Measurements from ENCODE around the gene OSBPL8.
"Not testable (repeated sequence)": the region's sequence is repeated elsewhere in the genome, so short reads cannot be mapped to it uniquely, and the experiment has no call there.

The OSBPL8 gene

DNA sequence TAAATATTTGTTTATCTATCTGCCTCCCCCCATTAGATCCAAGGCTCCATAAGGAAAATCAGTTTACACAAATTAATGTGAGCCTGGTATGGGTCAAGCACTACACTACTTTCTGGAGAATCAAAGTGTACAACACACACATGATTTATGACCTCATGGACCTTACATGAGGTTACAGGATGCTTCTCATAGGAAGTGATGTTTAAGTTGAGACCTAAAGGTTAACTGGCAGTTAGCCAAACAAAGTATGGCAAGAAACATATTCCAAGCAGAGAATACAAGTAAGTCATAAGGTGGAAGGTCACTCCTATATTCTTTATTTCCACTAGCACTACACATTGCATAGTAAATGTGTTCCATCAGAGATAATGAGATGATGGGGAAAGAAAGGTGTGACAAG lies 39.2 kb downstream of the OSBPL8 start:
- no peak for DNase-seq

DNA sequence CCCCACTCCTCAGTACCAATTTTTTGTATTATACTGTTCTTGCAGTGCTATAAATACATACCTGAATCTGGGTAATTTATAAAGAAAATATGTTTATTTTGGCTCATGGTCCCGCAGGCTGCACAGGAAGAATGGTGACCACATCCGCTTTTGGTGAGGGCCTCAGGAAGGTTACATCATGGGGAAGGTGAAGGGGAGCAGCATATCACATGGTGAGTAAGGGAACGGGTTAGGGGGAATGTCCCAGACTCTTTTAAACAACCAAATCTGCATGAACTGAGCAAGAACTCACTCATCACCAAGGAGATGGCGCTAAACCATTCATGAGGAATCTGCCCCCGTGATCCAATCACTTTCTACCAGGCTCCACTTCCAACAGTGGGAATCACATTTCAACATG lies 40.0 kb downstream of the OSBPL8 start:
- DNase-seq = no peak

DNA sequence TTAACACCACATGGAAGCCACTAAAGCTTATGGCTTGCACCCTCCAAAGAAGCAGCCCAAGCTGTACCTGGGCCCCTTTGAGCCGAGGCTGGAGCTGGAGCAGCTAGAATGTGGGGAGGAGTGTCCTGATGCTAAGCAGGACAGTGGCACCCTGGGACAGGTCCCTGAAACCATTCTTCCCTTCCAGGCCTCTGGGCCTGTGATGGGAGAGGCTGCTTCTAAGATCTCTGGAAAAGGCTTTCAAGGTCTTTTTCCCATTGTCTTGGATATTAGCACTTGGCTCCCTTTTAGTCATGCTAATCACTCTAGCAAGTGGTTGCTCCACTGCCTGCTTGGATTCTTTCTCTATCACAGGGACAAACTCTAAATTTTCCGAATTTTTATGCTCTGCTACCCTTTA lies 40.9 kb downstream of the OSBPL8 start:
- no peak for DNase-seq

DNA sequence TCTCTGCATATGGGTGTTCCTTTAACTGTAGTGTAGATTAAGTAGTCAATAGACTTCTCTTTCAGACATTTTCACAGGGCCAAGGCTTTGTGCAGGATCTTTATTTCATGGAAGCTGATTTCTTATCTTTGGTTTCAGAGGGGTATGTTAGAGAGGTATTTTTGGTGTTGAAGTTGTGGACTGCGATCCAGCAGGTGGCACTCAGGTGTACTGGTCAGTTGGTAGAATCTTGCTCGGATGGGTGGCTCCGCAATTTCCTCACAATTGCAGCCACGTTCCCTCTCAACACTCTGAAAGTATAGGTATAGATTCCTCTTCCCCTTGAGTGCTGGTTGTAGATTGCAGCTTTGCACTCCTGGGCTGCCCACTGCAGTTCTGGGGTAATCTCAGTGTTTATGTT lies 44.3 kb downstream of the OSBPL8 start:
- no peak for DNase-seq

DNA sequence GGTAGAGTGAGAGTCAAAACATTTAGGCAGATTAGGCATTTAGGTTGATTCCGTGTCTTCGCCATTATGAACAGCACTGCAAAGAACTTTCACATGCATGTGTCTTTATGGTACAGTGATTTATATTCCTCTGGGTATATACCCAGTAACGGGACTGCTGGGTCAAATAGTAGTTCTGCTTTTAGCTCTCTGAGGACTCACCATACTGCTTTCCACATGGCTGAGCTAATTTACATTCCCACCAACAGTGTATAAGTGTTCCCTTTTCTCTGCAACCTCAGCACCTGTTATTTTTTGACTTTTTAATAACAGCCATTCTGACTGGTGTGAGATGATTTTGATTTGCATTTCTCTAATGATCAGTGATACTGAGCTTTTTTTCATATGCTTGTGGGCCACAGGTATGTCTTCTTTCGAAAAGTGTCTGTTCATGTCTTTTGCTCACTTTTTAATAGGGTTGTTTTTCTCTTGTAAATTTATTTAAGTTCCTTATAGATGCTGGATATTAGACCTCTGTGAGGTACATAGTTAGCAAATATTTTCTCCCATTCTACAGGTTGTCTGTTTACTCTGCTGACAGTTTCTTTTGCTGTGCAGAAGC lies 48.4 kb downstream of the OSBPL8 start:
- DNase-seq = not testable (repeated sequence)

DNA sequence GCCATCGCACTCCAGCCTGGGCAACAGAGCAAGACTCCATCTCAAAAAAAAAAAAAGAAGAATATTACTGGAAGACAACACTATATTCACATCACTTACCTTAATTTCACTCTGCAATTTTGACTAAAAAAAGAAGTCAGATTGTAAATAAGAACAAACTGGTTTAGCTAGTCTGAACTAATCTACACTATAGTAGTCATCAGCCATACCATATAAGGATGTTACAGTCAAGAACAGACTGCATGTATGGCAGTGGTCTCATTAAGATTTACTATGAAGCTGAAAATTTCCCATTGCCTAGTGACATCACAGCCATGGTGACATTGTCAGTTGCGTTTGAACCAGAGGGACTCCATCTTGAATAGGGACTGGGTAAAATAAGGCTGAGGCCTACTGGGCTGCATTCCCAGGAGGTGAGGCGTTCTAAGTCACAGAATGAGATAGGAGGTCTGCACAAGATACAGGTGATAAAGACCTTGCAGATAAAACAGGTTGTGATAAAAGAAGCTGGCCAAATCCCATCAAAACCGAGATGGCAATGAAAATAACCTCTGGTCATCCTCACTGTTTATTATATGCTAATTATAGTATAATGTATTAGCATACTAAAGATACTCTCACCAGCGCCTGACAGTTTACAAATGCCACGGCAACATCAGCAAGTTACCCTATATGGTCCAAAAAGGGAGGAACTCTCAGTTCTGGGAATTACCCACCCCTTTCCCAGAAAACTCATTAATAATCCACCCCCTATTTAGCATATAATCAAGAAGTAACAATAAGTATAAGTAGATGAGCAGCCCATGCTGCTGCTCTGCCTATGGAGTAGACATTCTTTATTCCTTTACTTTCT lies 51.2 kb downstream of the OSBPL8 start:
- no peak for DNase-seq

DNA sequence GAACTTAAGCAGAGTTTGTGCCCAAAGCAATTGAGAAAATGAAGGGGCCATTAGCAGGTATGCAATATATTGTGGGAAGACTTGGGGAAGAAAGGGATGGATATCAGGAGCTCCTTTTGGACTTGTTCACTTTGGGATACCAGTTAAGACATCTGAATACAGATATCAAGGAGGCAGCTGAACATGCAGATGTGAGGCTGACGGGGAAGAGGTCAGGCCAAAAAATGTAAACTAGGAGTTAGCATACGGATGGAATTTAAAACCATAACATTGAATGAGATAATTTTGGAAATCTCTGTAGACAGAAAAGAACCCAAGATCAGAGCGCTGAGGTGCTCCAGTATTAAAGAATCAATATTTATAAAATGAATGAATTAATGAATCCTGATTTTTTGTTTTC lies 53.4 kb downstream of the OSBPL8 start:
- DNase-seq = no peak

DNA sequence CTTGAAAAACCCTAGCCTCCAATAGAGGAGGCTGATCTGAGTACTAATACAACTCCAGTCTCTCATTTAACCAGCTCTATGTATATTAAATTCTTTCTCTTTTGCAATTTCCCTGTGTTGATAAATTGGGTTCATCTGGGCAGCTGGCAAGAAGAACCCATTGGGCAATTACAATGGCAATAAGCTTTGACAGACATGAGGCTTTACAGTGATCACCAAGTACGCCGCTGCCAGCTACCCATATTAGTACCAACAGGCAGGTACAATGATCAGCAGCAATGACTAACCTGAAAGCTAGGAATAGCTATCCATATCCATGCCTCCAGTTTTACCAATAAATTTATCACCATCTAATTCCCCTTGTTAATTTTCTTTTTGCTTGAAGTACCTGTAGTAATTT lies 54.5 kb downstream of the OSBPL8 start:
- no peak for DNase-seq

DNA sequence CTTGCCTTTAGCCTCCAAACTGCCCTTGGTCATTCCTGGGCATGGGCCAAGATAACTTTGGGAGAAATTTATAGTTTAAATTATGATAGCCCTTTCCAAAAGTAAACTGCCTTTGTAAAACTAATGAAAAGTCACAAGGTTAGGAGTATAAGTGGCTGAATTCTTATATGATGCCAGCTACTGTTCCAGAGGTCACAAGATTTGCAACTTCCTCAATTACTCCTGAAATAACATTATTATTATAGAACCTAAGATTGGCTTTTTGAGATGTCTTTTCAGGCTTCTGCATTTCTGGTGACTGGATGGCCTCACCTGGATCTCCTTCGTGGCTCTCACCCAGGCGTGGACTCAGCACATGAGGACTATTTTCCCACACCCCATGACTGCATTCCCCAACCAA lies 55.0 kb downstream of the OSBPL8 start:
- no peak for DNase-seq

DNA sequence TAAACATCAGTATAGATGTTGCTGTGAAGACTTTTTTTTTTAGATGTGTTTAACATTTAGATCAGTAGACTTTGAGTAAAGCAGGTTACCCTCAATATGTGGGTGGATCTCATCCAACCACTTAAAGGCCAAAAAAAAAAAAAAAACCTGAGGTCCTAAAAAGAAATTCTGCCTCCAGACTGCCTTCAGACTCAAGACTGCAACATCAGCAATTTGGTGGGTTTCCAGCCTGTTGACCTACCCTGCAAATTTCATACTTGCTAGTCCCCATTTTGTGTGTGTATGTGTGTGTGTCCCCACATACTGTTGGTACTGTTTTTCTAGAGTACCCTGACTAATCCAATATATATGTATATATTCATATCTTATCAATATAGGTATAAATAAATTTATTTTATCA lies 55.6 kb downstream of the OSBPL8 start:
- DNase-seq = no peak

DNA sequence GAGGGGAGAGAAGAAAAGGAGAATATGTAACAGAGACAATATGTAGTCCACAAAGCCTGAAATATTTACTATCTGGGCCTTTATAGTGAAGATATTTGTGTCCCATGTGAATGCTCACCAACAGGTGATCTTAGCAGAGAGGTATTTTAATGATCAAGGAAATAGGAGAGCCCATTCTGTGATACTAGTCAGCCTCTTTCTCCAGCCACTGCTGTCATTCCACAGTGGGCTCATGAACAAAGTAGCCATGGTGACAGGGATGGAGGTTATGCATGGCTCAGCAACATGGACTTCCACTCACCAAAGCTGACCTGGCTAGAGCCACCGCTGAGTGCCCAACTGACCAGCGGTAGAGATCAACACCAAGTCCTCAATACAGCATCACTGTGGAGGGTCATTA lies 58.2 kb downstream of the OSBPL8 start:
- DNase-seq = no peak

DNA sequence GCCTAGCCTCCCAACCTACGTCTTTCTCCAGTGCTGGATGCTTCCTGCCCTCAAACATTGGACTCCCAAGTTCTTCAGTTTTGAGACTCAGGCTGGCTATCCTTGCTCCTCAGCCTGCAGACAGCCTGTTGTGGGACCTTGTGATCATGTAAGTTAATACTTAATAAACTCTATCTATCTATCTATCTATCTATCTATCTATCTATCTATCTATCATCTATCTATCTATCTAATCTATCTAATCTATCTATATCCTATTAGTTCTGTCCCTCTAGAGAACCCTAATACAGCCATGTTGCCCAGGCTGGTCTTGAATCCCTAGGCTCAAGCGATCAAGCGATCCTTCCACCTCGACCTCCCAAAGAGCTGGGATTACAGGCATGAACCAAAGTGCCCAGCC lies 60.4 kb downstream of the OSBPL8 start:
- DNase-seq = not testable (repeated sequence)

DNA sequence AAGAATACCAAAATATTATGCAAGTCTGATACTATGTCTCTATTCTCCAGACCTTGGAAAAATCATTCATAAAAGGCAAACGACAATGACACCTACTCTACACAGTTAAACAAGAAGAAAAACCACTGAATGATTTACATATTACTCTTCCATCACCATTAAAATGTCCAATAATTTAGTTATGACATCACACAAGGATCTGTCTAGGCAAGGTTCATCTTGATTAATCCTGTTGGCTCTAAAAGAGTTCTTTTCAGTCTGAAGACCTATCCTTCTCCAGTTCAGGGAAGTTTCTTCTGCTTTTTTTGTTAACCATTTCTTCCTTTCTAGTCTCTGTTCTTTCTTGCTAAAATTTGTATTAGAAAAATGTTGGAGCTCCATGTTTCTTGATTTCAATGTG lies 64.0 kb downstream of the OSBPL8 start:
- DNase-seq = no peak

DNA sequence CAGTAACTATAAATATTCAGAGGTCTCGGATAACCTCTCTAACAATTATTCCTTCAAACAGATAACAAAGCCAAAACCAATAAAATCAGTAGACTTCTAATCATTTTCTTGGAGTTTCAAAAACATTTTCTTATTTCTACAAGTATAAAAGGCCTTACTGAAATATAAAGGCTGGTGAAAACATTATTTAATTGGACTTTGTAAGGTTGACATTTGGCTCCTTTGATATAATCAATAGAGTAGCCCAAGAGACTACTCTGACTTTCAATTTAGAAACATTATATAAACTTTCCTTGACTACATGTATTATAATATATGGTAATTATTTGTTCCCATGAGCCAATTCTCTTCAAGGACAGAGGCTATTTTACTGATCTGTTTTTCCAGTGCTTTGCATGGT lies 68.3 kb downstream of the OSBPL8 start:
- DNase-seq = no peak

DNA sequence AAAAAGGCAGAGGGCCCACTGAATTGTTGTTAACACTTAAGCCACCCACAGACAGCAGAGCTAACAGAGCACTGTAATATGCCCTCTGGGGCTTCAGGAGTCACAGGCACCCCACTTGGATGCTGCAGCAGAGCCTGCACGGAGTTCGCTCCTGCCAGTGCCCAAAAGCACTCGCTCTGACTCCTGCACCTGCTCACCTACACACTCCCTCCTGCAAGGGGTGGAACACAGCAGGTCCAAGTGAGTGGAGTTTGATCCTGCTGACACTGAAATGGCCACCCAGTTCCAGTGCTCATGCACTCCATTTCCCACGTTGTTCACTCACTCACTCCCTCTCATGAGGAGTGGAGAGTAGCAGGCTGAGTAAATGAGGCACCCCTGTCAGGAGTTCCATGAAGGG lies 68.8 kb downstream of the OSBPL8 start:
- DNase-seq = no peak

DNA sequence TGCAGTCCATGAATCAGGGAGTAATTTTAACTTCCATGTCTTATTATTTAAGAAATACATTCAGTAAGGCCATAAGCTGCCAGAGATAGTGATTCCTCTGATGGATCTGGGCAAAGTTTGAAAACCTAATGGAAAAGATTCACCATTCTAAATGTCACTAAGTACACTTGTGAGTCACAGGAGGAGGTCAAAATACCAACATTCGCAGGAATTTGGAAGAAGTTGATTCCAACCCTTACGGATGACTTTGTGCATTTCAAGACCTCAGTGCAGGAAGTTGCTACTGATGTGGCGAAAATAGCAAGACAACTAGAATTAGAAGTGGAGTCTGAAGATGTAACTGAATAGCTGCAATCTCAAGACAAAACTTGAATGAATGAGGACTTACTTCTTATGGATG lies 69.8 kb downstream of the OSBPL8 start:
- DNase-seq = no peak

DNA sequence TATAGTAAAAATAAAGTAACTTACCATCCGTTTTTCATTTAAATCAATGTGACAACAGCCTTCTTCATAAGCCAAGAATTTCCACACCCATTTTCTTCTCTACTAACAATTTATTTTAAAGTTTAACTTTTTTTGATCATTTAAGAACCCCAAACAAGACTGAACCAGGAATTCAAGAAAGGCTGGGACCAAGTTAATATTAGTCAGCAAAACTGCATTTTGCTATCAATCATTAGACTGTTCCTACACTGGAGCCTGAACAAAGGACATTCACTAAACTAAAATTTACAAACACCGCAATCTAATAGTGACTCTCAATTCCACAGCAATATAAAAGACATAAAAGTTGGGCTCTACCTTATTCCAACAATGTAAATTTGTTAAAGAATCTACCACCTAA lies 73.6 kb downstream of the OSBPL8 start:
- no peak for DNase-seq

DNA sequence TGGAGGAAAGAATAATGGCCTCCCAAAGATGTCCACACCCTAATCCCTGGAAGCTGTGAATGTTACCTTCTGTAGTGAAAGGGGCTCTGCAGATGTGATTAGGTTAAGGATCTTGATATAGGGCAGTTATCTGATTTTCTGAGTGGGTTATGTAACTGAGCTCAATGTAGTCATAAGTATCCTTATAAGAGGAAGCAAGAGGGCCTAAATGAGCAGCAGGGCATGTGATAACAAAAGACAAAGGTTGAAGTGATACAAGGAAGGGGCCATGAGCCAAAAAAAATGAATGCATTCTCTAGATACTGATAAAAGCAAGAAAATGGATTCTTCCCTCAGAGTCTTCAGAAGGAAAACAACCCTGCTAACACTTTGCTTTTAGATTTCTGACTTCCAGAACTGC lies 78.8 kb downstream of the OSBPL8 start:
- DNase-seq = no peak

DNA sequence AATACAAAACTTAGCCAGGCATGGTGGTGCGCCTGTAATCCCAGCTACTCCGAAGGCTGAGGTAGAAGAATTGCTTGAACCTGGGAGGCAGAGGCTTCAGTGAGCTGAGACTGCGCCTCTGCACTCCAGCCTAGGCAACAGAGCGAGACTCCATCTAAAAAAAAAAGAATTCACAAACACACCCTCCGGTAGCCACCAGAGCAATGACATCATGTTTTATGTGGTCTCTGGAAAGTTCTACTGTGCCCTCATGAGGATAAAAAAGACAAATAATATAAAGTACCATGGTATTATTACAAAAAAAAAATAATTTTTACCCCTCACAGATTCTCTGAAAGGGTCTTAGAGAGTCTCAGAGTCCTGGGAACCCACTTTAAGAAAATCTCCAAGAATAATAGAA lies 81.5 kb downstream of the OSBPL8 start:
- no peak for DNase-seq

DNA sequence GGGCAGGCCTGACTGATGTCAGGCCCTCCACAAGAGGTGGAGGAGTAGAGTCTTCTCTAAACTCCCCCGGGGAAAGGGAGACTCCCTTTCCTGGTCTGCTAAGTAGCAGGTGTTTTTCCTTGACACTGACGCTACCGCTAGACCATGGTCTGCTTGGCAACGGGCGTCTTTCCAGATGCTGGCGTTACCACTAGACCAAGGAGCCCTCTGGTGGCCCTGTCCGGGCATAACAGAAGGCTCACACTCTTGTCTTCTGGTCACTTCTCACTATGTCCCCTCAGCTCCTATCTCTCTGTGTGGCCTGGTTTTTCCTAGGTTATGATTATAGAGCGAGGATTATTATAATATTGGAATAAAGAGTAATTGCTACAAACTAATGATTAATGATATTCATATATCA lies 86.7 kb downstream of the OSBPL8 start:
- not testable (repeated sequence) for DNase-seq

DNA sequence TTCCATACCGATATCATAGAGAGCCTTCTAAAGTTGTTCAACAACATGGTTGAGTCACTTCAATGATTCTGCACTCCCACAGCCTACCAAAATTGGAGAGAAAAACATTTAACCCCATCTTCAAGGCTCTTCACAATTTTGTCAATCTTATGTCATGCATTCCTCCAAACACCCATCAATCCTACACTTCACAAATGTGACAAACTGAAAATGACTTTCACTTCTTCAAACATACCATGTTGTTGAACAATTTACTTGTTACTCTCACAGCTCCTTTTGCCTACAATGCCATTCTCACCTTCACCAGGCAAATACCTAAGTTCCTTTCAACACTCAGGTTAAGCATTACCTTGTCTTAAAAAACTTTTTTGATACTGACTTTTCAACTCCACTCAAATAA lies 88.0 kb downstream of the OSBPL8 start:
- DNase-seq = no peak

DNA sequence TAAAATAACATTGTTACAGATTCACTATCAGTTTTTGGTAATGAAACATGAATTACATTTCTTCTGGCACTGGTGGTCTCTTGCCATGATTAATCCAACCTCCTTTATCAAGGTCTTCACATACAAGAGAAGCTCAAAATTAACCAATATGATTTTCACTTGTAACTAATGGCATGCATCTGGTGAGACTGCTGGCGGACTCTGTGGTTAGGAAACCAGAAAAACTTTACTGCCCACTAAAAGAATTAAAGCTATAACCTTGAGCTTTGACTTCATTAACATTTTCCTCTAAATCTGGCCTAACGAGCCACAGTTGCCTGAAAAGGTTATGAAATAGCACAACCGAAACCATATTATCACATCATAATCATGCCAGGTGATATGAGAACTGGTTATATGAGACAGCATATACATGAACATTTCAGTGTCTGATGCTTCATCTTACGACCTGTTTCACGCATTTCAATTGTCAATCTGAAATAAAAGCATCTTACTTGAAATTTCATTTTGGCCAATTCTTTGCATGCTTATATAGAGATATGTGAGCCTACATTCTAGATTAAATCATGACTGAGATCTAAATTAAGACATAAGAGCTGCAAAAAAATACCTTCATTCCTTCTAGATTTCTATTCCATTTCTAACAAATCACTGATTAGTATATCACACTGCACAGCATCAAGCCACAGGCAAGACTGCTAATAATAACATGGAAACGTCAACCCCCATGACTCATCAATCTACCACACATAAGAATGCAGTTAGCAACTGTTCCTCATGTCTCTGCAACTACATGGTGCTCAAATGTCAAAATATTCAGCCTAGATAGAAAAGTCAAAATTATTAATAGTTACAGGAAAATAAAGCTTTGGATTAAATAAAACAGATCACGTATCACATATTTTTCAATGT lies 89.3 kb downstream of the OSBPL8 start:
- DNase-seq = no peak

DNA sequence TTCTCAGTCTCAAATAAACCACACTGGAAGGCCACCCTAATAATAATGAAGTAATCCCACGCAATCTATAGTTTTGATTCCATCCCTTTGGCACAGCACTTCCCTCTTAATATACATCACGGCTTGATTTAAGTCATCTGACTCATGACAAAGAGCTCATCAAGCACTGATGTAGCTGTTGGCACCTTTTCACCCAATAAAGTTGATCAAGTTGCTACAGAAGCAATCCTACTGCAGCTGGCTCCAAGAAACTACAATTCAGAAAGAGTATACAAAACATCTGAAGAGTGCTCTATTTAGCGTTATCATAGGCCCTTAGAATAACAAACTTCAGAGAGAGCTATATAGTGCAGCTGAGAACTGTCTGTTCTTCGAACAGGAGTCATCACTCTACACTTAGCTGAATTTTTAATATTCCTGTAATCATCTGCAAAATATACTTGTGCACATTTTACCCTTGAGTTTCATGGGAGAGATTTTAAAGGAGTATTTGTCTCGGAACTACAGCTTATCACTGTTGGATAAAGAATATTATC lies 94.9 kb downstream of the OSBPL8 start:
- no peak for DNase-seq

Measured in activated CD4-positive, alpha-beta T cell treated with anti-CD3 and anti-CD28 coated beads, Interleukin-2, amount 50 U/mL, for 4 hours (primary cell).